ENCODE results near the gene VPS26B.
"Not testable (repeated sequence)": the region's sequence is repeated elsewhere in the genome, so short reads cannot be mapped to it uniquely, and the experiment has no call there.

Gene VPS26B

GRCh38 chr11:134223836-134224709 is at the start of gene VPS26B, which contains the start of gene NCAPD3:
VPS26B (plus strand) TSS chr11:134224671; CDS start chr11:134225123, 452 bp downstream.
NCAPD3 (minus strand) TSS chr11:134223967; CDS start chr11:134223926, 41 bp downstream.
- peak; percentile 99 for DNase-seq

GRCh38 chr11:134176284-134176683 is 48.2 kb upstream of the VPS26B start:
- no peak for DNase-seq

- no peak for DNase-seq
Measured at GRCh38 chr11:134178032-134178674, 46.3 kb upstream of the VPS26B start.

- DNase-seq, result no peak
Measured at GRCh38 chr11:134181707-134182106, 42.8 kb upstream of the VPS26B start.

GRCh38 chr11:134188092-134188491 is 36.4 kb upstream of the VPS26B start:
- DNase-seq, result not testable (repeated sequence)

- peak; percentile 67 for DNase-seq
Measured at GRCh38 chr11:134196756-134197155, 27.7 kb upstream of the VPS26B start.

GRCh38 chr11:134199531-134199930 is 24.9 kb upstream of the VPS26B start:
- no peak for DNase-seq

- no peak for DNase-seq
Measured at GRCh38 chr11:134200688-134201087, 23.8 kb upstream of the VPS26B start.

- DNase-seq, result no peak
Measured at GRCh38 chr11:134202661-134203060, 21.8 kb upstream of the VPS26B start.

GRCh38 chr11:134205729-134206128 is 18.7 kb upstream of the VPS26B start:
- DNase-seq, result no peak

- no peak for DNase-seq
Measured at GRCh38 chr11:134206185-134206584, 18.3 kb upstream of the VPS26B start.

GRCh38 chr11:134207538-134208239 is 16.8 kb upstream of the VPS26B start:
- DNase-seq, result peak; percentile 87

- DNase-seq, result no peak
Measured at GRCh38 chr11:134215836-134216235, 8.6 kb upstream of the VPS26B start.

- DNase-seq, result no peak
Measured at GRCh38 chr11:134216816-134217215, 7.7 kb upstream of the VPS26B start.

GRCh38 chr11:134223121-134223520 is 1.4 kb upstream of the VPS26B start:
- DNase-seq, result no peak

- DNase-seq, result peak; percentile 88
Measured at GRCh38 chr11:134224710-134225664, 516 bp downstream of the VPS26B start.

- DNase-seq, result no peak
Measured at GRCh38 chr11:134226806-134227325, 2.4 kb downstream of the VPS26B start.

GRCh38 chr11:134228625-134229024 is 4.2 kb downstream of the VPS26B start:
- no peak for DNase-seq

GRCh38 chr11:134229126-134229790 is 4.8 kb downstream of the VPS26B start:
- no peak for DNase-seq

- DNase-seq, result no peak
Measured at GRCh38 chr11:134230339-134230738, 5.9 kb downstream of the VPS26B start.

- DNase-seq, result no peak
Measured at GRCh38 chr11:134231958-134232659, 7.6 kb downstream of the VPS26B start.
